Measurements from ENCODE around the gene SLC6A2. TPM values are rescaled to one million over a fixed set of nuclear protein-coding genes. Genes with fewer than 3 reads are reported as not detected.

Gene SLC6A2
- total and polyA plus RNA-seq, 2 experiments from 2014 or later, result 0.35 to 0.39 TPM

- ATAC-seq, result peak; percentile 50; the same call in 2 of the 3 replicates
These were observed 54.7 kb downstream of the SLC6A2 start for GRCh38 chr16:55710466-55710865.

GRCh38 chr16:55711959-55712876 lies 56.4 kb downstream of the SLC6A2 start:
- Histone ChIP-seq H2AFZ (no peak overlapping the region), H3F3A (replicated peaks; ENCODE audit: low read depth) (no peaks in the 10 kb centered on the region), H3K79me2 (replicated peaks; ENCODE audit: insufficient read depth) (no peaks in the 10 kb centered on the region), H3K4me1 (ENCODE audit: insufficient read depth) (no peaks in the 10 kb centered on the region), H3K36me3 (ENCODE audit: insufficient read depth) (no peaks in the 10 kb centered on the region), H3K27ac (ENCODE audit: low read depth) (no peak overlapping the region), H3K4me2 (no peak overlapping the region), H3K9me2 (ENCODE audit: insufficient read depth) (no peaks in the 10 kb centered on the region), H4K20me1 (replicated peaks; ENCODE audit: insufficient read depth) (peaks cover 3% of the 10 kb centered on the region; the same call in 1 of the 2 replicates), H3K27me3 (ENCODE audit: insufficient read depth) (no peaks in the 10 kb centered on the region), H3K4me3 (no peak overlapping the region)
- Mint-ChIP-seq H3K4me1 (peaks cover 3% of the 10 kb centered on the region; the same call in 1 of the 3 replicates), H3K4me3 (no peak overlapping the region), H3K9me3 (no peaks in the 10 kb centered on the region), H3K36me3 (ENCODE audit: low read depth) (no peaks in the 10 kb centered on the region), H3K27me3 (ENCODE audit: insufficient read depth, low read depth, poor library complexity) (peaks cover 2% of the 10 kb centered on the region), H3K27ac (no peak overlapping the region)
- TF ChIP-seq CTCF (conservative IDR thresholded peaks at IDR 0.05; ENCODE audit: low read depth in 2 of 2) (peak; percentile 69 to 82), EZH2phosphoT487 (IDR thresholded peaks at IDR 0.05; ENCODE audit: unreplicated experiment) (no peak)
- DNase-seq (ENCODE audit: low spot score) (peak; percentile 84), ATAC-seq (peak; percentile 96)

More at GRCh38 chr16:55710466-55710865, 54.7 kb downstream of the SLC6A2 start:
- peak; percentile 66 for DNase-seq (ENCODE audit: low spot score)
- Histone ChIP-seq H3K79me2 (replicated peaks; ENCODE audit: insufficient read depth) (no peaks in the 10 kb centered on the region), H2AFZ (no peak overlapping the region), H3K4me1 (ENCODE audit: insufficient read depth) (no peaks in the 10 kb centered on the region), H3K27me3 (ENCODE audit: insufficient read depth) (no peaks in the 10 kb centered on the region), H3K9me2 (ENCODE audit: insufficient read depth) (no peaks in the 10 kb centered on the region), H3K27ac (ENCODE audit: low read depth) (no peak overlapping the region), H4K20me1 (replicated peaks; ENCODE audit: insufficient read depth) (peaks cover 3% of the 10 kb centered on the region; the same call in 1 of the 2 replicates), H3K4me2 (no peak overlapping the region), H3F3A (replicated peaks; ENCODE audit: low read depth) (no peaks in the 10 kb centered on the region), H3K4me3 (no peak overlapping the region), H3K36me3 (ENCODE audit: insufficient read depth) (no peaks in the 10 kb centered on the region)
- Mint-ChIP-seq H3K4me1 (peaks cover 10% of the 10 kb centered on the region), H3K36me3 (ENCODE audit: low read depth) (no peaks in the 10 kb centered on the region), H3K27ac (no peak overlapping the region), H3K27me3 (ENCODE audit: insufficient read depth, low read depth, poor library complexity) (peaks cover 2% of the 10 kb centered on the region), H3K9me3 (no peaks in the 10 kb centered on the region), H3K4me3 (no peak overlapping the region)
- TF ChIP-seq JUNB (IDR thresholded peaks at IDR 0.05; ENCODE audit: unreplicated experiment), result no peak
- peak; percentile 86 for TF ChIP-seq REST (IDR thresholded peaks at IDR 0.05; ENCODE audit: unreplicated experiment)
